HCT116 (cell line): ENCODE results near the gene RNASE1.

Experiments used
- CBX3 ChIP-seq: IDR thresholded peaks from 2 replicates; pipeline ENCODE4 v1.6.1; 2012; ENCODE audit warnings: low read depth
- CEBPB ChIP-seq: IDR thresholded peaks from 2 replicates; pipeline ENCODE4 v1.6.1; 2012; ENCODE audit warnings: low read depth
- ELF1 ChIP-seq: IDR thresholded peaks from 2 replicates; pipeline ENCODE4 v1.6.1; 2012; ENCODE audit warnings: low read depth, borderline replicate concordance
- EZH2 ChIP-seq: fragments of 200-600 bp; sonication (generic); IDR thresholded peaks from 2 replicates; pipeline ENCODE4 v1.6.1; 2017; ENCODE audit warnings: antibody characterized with exemption, mixed run types
- EZH2phosphoT487 ChIP-seq: fragments of 200-600 bp; IDR thresholded peaks from 2 replicates; pipeline ENCODE4 v1.6.1; 2018; ENCODE audit warnings: antibody characterized with exemption, borderline replicate concordance
- POLR2A ChIP-seq: IDR thresholded peaks from 2 replicates; pipeline ENCODE4 v1.7.0; 2011; ENCODE audit warnings: borderline replicate concordance; ENCODE audit not compliant: insufficient read depth, insufficient read length; ENCODE audit errors: extremely low read depth
- POLR2AphosphoS5 ChIP-seq: IDR thresholded peaks from 2 replicates; pipeline ENCODE4 v1.6.1; 2011; ENCODE audit warnings: mild to moderate bottlenecking, low read depth, low read length, moderate library complexity
- SIN3A ChIP-seq: IDR thresholded peaks from 2 replicates; pipeline ENCODE4 v1.6.1; 2012; ENCODE audit warnings: low read depth
- TCF7L2 ChIP-seq: IDR thresholded peaks from 2 replicates; pipeline ENCODE4 v1.7.0; 2011; ENCODE audit warnings: borderline replicate concordance, inconsistent platforms; ENCODE audit not compliant: insufficient read depth, insufficient read length; ENCODE audit errors: extremely low read depth
- YY1 ChIP-seq: IDR thresholded peaks from 2 replicates; pipeline ENCODE4 v1.6.1; 2011; ENCODE audit warnings: low read length, low read depth, moderate library complexity, mild to moderate bottlenecking; ENCODE audit not compliant: insufficient replicate concordance; ENCODE audit errors: extremely low read depth
- ZNF274 ChIP-seq: fragments of 200-500 bp; sonication (Bioruptor generic); IDR thresholded peaks from 2 replicates; pipeline ENCODE4 v1.6.1; 2014; ENCODE audit warnings: mild to moderate bottlenecking, low read depth, low read length, inconsistent platforms
- TF ChIP-seq, protein P1 (sequence below), 3 experiments: fragments of 200-600 bp in 1 of 3; sonication (generic) in 1 of 3; IDR thresholded peaks in 2 of 3; conservative IDR thresholded peaks in 1 of 3; 2 replicates each; pipeline ENCODE4 v1.5.1; 2012 to 2017; ENCODE audit warnings: low read depth in 2 of 3, low read length in 2 of 3, antibody characterized with exemption in 1 of 3, borderline replicate concordance in 1 of 3, control low read depth in 1 of 3, mild to moderate bottlenecking in 1 of 3, mixed read lengths in 1 of 3, mixed run types in 1 of 3, moderate library complexity in 1 of 3; ENCODE audit not compliant: insufficient read depth in 1 of 3
- TF ChIP-seq, protein P2 (sequence below): IDR thresholded peaks from 2 replicates; pipeline ENCODE4 v1.6.1; 2012; ENCODE audit warnings: low read depth
- TF ChIP-seq, protein P3 (sequence below): IDR thresholded peaks from 2 replicates; pipeline ENCODE4 v1.6.1; 2012

DNA sequence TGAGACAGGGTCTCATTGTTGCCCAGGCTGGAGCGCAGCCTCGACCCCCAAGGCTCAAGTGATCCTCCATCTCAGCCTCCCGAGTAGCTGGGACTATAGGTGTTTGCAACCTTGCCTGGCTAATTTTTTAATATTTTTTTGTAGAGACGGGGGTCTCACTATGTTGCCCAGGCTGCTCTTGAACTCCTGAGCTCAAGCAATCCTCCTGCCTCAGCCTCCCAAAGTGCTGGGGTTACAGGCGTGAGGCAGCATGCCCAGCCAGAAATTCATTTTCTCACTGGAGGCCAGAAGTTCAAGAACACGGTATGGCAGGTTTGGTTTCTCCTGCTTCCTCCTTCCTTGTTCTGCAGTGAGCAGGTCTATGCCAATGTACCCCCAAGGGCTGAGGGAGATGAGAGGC lies 3.7 kb downstream of the RNASE1 start:
- TF ChIP-seq CBX3 (no peak), EZH2phosphoT487 (no peak), TCF7L2 (no peak), POLR2A (no peak), SIN3A (no peak), CEBPB (no peak), POLR2AphosphoS5 (no peak), ZNF274 (no peak), ELF1 (no peak), EZH2 (no peak), YY1 (no peak)
- TF ChIP-seq, protein P1, sequence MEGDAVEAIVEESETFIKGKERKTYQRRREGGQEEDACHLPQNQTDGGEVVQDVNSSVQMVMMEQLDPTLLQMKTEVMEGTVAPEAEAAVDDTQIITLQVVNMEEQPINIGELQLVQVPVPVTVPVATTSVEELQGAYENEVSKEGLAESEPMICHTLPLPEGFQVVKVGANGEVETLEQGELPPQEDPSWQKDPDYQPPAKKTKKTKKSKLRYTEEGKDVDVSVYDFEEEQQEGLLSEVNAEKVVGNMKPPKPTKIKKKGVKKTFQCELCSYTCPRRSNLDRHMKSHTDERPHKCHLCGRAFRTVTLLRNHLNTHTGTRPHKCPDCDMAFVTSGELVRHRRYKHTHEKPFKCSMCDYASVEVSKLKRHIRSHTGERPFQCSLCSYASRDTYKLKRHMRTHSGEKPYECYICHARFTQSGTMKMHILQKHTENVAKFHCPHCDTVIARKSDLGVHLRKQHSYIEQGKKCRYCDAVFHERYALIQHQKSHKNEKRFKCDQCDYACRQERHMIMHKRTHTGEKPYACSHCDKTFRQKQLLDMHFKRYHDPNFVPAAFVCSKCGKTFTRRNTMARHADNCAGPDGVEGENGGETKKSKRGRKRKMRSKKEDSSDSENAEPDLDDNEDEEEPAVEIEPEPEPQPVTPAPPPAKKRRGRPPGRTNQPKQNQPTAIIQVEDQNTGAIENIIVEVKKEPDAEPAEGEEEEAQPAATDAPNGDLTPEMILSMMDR (IDR thresholded peaks at IDR 0.05 in 2 of 3, conservative IDR thresholded peaks at IDR 0.05 in 1 of 3; ENCODE audit: borderline replicate concordance in 1 of 3, insufficient read depth in 1 of 3, low read depth in 2 of 3, low read length in 2 of 3) = no peak
- TF ChIP-seq, protein P2, sequence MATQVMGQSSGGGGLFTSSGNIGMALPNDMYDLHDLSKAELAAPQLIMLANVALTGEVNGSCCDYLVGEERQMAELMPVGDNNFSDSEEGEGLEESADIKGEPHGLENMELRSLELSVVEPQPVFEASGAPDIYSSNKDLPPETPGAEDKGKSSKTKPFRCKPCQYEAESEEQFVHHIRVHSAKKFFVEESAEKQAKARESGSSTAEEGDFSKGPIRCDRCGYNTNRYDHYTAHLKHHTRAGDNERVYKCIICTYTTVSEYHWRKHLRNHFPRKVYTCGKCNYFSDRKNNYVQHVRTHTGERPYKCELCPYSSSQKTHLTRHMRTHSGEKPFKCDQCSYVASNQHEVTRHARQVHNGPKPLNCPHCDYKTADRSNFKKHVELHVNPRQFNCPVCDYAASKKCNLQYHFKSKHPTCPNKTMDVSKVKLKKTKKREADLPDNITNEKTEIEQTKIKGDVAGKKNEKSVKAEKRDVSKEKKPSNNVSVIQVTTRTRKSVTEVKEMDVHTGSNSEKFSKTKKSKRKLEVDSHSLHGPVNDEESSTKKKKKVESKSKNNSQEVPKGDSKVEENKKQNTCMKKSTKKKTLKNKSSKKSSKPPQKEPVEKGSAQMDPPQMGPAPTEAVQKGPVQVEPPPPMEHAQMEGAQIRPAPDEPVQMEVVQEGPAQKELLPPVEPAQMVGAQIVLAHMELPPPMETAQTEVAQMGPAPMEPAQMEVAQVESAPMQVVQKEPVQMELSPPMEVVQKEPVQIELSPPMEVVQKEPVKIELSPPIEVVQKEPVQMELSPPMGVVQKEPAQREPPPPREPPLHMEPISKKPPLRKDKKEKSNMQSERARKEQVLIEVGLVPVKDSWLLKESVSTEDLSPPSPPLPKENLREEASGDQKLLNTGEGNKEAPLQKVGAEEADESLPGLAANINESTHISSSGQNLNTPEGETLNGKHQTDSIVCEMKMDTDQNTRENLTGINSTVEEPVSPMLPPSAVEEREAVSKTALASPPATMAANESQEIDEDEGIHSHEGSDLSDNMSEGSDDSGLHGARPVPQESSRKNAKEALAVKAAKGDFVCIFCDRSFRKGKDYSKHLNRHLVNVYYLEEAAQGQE = no peak
- TF ChIP-seq, protein P3, sequence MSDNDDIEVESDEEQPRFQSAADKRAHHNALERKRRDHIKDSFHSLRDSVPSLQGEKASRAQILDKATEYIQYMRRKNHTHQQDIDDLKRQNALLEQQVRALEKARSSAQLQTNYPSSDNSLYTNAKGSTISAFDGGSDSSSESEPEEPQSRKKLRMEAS = no peak
